ENCODE data around the gene SRXN1. TPM values are rescaled to one million over a fixed set of nuclear protein-coding genes. Genes with fewer than 3 reads are reported as not detected.

Gene SRXN1
- total and polyA plus RNA-seq, 9 of the 15 experiments (the other 6 are each of a cell fraction or from before 2014, with no cell fraction given) = 6.8 to 36.4 (median 21.6) TPM

GRCh38 chr20:621125-621756 is 31.8 kb downstream of the SRXN1 start (continued):
- TF ChIP-seq, protein P1, sequence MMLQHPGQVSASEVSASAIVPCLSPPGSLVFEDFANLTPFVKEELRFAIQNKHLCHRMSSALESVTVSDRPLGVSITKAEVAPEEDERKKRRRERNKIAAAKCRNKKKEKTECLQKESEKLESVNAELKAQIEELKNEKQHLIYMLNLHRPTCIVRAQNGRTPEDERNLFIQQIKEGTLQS (IDR thresholded peaks at IDR 0.05) = peak; percentile 81
- TF ChIP-seq, protein P1 (CRISPR knock-in tag; conservative IDR thresholded peaks at IDR 0.05) = no peak
- TF ChIP-seq FIP1L1 (IDR thresholded peaks at IDR 0.05; ENCODE audit: low read depth, low read length, poor library complexity, severe bottlenecking) = no peak
- TF ChIP-seq JUN (IDR thresholded peaks at IDR 0.05; ENCODE audit: borderline replicate concordance, low read depth, low read length) = 0 out of 2 replicates have a peak, but pooled peaks have one; percentile 35
- TF ChIP-seq JUN (CRISPR knock-in tag; IDR thresholded peaks at IDR 0.05; ENCODE audit: borderline replicate concordance) = no peak
- TF ChIP-seq SAFB (IDR thresholded peaks at IDR 0.05; ENCODE audit: borderline replicate concordance, low read depth, low read length) = no peak
- no peak for TF ChIP-seq XRCC3 (IDR thresholded peaks at IDR 0.05)
- TF ChIP-seq HES1 (IDR thresholded peaks at IDR 0.05; ENCODE audit: low read depth) = no peak

GRCh38 chr20:620246-620645 is 32.8 kb downstream of the SRXN1 start:
- Histone ChIP-seq H2AFZ (ENCODE audit: low read depth, low read length) (no peak overlapping the region), H4K20me1 (replicated peaks; ENCODE audit: control insufficient read depth, insufficient read depth, low read length) (no peaks in the 10 kb centered on the region), H3K9me1 (ENCODE audit: control insufficient read depth, insufficient read depth, low read length) (no peaks in the 10 kb centered on the region), H3K9me3 (replicated peaks; ENCODE audit: control insufficient read depth, insufficient read depth, low read depth, low read length) (no peaks in the 10 kb centered on the region), H3K4me1 (replicated peaks in 1 of 2; ENCODE audit: control insufficient read depth in 2 of 2, insufficient read depth in 2 of 2, low read length in 2 of 2) (peaks cover 4 to 7% of the 10 kb centered on the region in 2 experiments; a peak in 2 of 5 replicates), H3K36me3 (ENCODE audit: control insufficient read depth, insufficient read depth, low read length) (no peaks in the 10 kb centered on the region), H3K27ac (ENCODE audit: extremely low read depth, low read depth, low read length) (no peak overlapping the region), H3K27me3 (ENCODE audit: control insufficient read depth in 2 of 2, insufficient read depth in 2 of 2, low read length in 2 of 2) (no peaks in the 10 kb centered on the region), H3K79me2 (ENCODE audit: control insufficient read depth, insufficient read depth, low read length) (no peaks in the 10 kb centered on the region), H3K4me2 (ENCODE audit: insufficient read depth, low read length) (no peak overlapping the region), H3K4me3 (no peak overlapping the region), H3K9ac (ENCODE audit: insufficient read depth in 1 of 2, low read depth in 2 of 2, low read length in 2 of 2) (no peak overlapping the region; a peak in 1 of 4 replicates)
- 12% methylated on average over 6 of the region's 7 CpGs for WGBS (ENCODE audit: insufficient coverage, low coverage, missing lambda C conversion rate)
- ATAC-seq = no peak
- no TSS peak for BruUV-seq (replicated peaks)
- no peak for FAIRE-seq
- in situ Hi-C loops (cut with MboI) (no loop called here), intact Hi-C loops (cut with micrococcal nuclease) (no loop called here)
- CTCF ChIA-PET (ENCODE audit: low intra/inter-chr PET ratio) = no interaction called here
- DNase-seq (ENCODE audit: extremely low read depth in 1 of 4, low spot score in 3 of 4) = no peak
- POLR2A ChIA-PET = no interaction called here
- TF ChIP-seq MTA3 (IDR thresholded peaks at IDR 0.05; ENCODE audit: borderline replicate concordance) (no peak), ZNF133 (CRISPR knock-in tag; IDR thresholded peaks at IDR 0.05) (no peak), ZFP36 (IDR thresholded peaks at IDR 0.05; ENCODE audit: low read depth, low read length, partially characterized antibody) (no peak), POLR2AphosphoS5 (IDR thresholded peaks at IDR 0.05; ENCODE audit: control insufficient read depth, insufficient read depth, low read depth, low read length) (no peak), PCBP1 (IDR thresholded peaks at IDR 0.05; ENCODE audit: low read depth, low read length, poor library complexity, severe bottlenecking) (no peak)
- TF ChIP-seq, protein P2, sequence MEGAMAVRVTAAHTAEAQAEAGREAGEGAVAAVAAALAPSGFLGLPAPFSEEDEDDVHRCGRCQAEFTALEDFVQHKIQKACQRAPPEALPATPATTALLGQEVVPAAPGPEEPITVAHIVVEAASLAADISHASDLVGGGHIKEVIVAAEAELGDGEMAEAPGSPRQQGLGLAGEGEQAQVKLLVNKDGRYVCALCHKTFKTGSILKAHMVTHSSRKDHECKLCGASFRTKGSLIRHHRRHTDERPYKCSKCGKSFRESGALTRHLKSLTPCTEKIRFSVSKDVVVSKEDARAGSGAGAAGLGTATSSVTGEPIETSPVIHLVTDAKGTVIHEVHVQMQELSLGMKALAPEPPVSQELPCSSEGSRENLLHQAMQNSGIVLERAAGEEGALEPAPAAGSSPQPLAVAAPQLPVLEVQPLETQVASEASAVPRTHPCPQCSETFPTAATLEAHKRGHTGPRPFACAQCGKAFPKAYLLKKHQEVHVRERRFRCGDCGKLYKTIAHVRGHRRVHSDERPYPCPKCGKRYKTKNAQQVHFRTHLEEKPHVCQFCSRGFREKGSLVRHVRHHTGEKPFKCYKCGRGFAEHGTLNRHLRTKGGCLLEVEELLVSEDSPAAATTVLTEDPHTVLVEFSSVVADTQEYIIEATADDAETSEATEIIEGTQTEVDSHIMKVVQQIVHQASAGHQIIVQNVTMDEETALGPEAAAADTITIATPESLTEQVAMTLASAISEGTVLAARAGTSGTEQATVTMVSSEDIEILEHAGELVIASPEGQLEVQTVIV (CRISPR knock-in tag; IDR thresholded peaks at IDR 0.05; ENCODE audit: borderline replicate concordance) = no peak

All from K562 (cell line).